HepG2 (cell line): Measurements from ENCODE around the gene ALDH18A1.

Source experiments
- JUN ChIP-seq: sonication (generic); formaldehyde crosslinking; IDR thresholded peaks from 2 replicates; pipeline ENCODE4 v1.4.0; 2020; ENCODE audit warnings: mild to moderate bottlenecking, missing genetic modification reagents
- RAD51 ChIP-seq: fragments of 450-650 bp; IDR thresholded peaks from 2 replicates; pipeline ENCODE4 v1.6.1; 2016; ENCODE audit warnings: borderline replicate concordance
- ZMYM3 ChIP-seq: sonication (generic); formaldehyde crosslinking; IDR thresholded peaks from 2 replicates; pipeline ENCODE4 v1.5.1; 2020; ENCODE audit warnings: mild to moderate bottlenecking, missing genetic modification reagents

- no peak for TF ChIP-seq ZMYM3
- TF ChIP-seq RAD51: no peak
- no peak for TF ChIP-seq JUN
Measured at GRCh38 chr10:95597788-95598187, 58.7 kb downstream of the ALDH18A1 start.
